NCI-H460 (cell line): ENCODE results near the gene C1QTNF6. TPM values are rescaled to one million over a fixed set of nuclear protein-coding genes. Genes with fewer than 3 reads are reported as not detected.
"Not testable (repeated sequence)": the region's sequence is repeated elsewhere in the genome, so short reads cannot be mapped to it uniquely, and the experiment has no call there.

Experiments
- DNase-seq: peaks from one replicate; pipeline ENCODE4 v3.0.0-alpha.2; 2016; ENCODE audit warnings: low read depth; ENCODE audit errors: extremely low read depth
- polyA plus RNA-seq: library from polyadenylated mRNA; depleted of rRNA; stranded (reverse); fragments of >200 nt; gene quantifications from 2 replicates; pipeline ENCODE4 v1.2.3, GENCODE V29; 2014; cell fraction: nucleus; rRNA removed
- total RNA-seq: library from RNA; depleted of rRNA; stranded (reverse); fragments of >200 nt; shearing (Covaris generic); gene quantifications from 2 replicates; pipeline ENCODE4 v1.2.3, GENCODE V29; 2014; rRNA removed

C1QTNF6 gene
- 2.7 and 2.9 TPM in 2 replicates for total RNA-seq
- polyA plus RNA-seq: 6.4 and 7.6 TPM in 2 replicates

DNA sequence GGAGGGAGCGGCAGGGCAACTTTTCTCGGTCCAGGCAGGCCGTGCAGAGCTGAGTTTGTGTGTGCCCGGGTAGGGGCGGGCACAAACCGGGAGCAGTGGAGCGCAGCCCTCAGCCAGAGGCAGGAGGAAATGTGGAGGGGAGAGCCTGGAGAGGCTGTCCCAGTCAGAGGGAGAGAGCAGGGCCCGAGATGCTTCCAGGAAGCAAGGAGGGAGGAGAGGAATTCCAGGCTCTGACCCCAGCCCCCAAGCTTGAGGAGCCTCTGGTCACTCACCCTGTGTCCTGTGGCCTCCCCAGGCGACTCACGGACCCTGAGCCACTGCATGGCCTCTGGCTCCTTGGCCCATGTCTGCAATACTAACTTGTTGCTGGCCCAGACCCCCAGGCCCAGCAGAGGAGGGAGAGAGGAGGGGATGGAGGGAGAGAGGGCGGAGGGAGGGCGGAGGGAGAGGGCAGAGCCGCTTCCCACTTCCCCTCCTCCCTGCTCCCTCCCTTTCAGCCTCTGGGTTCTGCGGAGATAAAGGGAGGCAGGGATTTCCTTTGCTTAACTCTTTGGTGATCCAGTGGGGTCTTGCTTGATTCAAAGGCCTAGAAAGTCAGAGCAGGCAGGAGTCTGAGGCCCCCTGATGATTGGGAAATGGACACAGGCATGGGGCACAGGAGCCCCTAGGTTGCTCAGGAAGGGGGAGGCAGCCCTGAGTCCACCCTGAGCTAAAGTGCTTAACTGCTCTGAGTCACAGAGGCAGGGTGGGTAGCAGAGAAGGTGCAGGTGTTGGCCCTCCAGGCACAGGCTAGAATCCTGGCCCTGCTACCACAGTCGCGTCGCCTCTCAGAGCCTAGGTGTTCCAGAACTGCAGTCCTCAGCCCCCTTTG lies at the start of gene C1QTNF6:
Gene C1QTNF6 (minus strand): TSS at position 357 of the 871 bp plus-strand sequence. CDS start 34 bp downstream, at position 323.
- no peak for DNase-seq

- no peak for DNase-seq
Measured at GRCh38 chr22:37235897-37236607, 48.0 kb upstream of the C1QTNF6 start.

- DNase-seq: no peak
Measured at GRCh38 chr22:37234736-37235711, 47.0 kb upstream of the C1QTNF6 start.

GRCh38 chr22:37233751-37234631 lies 45.9 kb upstream of the C1QTNF6 start:
- DNase-seq: no peak

DNA sequence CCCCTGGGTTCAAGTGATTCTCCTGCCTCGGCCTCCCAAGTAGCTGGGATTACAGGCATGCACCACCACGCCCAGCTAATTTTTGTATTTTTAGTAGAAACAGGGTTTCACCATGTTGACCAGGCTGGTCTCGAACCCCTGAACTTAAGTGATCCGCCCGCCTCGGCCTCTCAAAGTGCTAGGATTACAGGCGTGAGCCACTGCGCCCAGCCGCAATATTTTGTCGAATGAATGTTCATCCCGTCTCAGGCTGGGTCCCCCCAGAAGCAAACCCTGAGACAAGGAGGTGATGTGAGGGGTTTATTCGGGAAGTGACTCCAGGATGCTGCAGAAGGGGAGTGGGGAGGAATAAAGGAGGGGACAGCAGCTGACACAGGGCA lies 45.3 kb upstream of the C1QTNF6 start:
- DNase-seq: not testable (repeated sequence)

DNA sequence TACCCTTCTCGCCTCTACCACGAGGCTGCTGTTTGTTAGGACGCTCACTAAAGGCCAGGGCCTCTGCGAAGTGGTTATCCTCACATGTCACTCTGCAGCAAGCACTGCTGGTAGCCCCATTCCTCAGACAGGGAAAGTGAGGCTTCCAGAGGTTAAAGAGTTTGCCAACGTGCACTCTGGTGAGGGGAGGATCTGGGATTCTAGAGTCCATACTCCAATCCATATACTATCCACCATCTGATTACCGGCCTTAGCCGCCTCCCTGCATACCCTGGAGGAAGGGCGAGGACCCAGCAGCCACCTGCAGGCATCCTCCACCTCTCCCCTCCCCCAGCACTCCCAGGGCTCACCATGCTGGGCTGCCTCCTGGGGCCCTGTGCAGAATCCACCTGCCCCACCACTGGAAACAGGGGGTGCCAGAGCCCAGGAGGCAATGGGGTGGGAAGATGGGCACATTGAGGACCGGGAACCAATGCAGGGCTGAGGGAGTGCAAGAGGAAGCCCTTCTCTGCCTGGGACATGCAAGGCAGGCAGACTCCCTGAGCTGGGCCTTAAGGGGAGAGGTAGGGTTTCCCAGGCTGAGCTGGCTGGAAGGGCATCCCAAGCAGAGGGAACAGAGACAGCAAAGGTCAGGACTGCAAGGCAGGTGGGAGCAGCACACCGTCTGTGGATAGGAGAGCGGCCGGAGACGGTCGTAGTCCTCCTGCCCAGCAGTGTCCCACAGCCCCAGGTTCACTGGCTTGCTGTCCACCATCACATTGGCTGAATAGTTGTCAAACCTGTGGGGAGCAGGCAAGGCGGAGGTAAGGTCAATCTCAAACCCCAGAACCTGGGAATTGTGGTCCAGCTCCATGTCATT lies 44.3 kb upstream of the C1QTNF6 start:
- DNase-seq: no peak

- no peak for DNase-seq
Measured at GRCh38 chr22:37231406-37232139, 43.5 kb upstream of the C1QTNF6 start.

DNA sequence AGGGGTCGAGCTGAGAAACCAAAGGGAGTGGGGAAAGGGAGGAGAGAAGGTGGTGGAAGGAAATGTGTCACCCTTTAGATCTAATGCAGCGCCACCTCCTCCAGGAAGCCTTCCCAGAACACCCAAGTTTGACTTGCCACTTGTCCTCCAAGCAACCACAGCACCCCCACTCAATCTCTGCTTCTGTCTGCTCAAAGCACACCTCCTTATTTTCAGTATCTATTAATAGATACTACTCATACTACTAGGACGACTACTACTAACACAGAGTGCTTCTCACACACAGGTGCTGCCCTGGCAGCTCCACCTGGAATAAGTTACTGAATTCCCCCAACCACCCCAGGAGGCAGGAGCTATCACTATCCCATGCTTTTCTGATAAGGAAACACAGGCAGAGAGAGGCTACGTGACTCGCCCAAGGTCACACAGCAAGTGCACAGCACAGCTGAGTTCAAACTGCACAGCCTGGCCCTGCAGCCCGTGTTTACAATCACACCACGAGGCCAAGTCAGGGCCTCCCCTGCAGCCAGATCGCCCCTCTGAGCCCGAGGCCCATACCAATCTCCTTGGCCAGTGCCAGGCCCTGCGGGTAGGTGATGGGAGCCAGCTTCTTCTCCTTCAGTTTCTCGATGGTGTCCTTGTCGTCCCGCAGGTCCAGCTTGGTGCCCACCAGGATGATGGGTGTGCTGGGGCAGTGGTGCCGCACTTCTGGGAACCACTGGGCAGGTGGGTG lies 42.8 kb upstream of the C1QTNF6 start:
- no peak for DNase-seq

- DNase-seq: peak; percentile 13
Measured at GRCh38 chr22:37229805-37230672, 42.0 kb upstream of the C1QTNF6 start.

DNA sequence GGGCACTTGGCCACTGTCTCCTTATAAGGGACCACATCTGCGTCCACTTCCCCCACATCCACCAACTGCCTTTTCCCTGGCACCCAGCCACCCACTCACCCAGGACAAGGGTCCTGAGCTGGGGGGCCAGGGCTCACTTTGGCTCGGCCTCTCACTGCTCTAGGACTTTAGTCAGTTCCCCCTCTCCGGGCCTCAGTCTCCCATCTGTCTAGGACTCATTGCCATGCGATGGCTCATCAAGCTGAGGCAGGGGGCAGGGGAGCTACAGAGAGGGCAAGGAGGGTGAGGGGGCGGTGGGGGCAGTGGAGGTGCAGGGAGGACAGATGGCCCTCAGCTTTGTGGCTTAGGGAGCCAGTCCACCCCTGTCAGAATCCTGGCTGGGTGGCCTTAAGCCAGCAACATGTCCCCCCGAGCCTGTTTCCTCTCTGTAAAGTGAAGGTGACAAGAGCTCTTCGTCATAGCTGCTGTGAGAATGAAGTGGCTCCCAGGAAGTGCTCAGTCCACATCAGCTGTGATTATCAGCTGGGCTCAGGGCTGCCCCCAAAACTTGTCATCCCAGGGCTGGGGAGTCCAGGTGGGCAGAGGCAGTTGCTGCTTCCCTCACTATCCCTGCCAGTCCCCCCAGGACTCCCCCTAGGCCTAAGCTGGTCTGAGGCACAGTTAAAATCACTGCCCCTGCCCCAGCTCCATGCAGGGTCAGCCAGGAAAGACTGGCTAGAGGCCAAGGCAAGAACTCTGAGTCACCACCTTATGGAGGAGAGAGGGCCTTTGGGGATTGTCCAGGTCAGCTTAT lies 41.2 kb upstream of the C1QTNF6 start:
- peak; percentile 14 for DNase-seq

DNA sequence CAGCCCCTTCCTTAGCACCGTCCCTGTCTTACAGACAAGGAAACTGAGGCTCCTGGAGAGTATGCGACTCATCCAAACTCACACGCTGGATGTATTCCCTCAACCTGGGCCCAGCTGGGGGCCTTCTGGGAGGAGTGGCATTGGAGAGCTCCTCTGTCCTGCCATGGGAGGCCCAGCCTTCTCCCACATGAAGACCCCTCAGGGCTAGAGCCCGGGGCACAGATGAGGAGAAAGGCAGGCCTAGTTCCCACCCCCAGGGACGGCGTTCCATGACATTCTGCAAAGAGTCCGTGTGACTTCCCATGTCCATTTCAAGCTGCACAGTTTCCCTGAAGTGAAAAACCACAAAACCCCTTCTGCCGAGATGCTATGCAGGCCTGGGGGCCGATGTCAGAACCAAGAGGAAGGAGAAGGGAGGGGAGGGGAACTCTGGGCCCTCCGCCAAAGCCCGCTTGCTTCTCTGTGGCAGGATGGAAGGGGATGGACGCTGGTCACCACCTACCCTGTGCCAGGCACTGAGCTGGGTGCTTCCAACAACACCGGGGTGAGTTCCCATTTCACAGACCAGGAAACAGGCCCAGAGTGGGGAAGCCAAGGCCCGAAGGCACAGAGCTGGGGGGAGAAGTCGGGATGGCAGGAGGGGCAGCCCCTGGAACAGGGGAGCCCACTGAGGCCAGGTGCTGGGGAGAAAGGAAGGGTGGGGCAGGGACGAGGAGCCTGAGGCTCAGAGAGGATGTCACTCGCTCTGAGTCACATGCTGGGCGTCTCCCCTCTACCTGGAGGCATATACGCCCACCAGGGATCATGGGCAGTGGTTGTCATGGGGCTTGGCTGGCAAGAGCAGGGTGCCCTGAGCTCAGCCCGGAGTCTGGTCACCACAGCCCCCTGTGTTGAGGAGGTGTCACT lies 40.3 kb upstream of the C1QTNF6 start:
- no peak for DNase-seq

DNA sequence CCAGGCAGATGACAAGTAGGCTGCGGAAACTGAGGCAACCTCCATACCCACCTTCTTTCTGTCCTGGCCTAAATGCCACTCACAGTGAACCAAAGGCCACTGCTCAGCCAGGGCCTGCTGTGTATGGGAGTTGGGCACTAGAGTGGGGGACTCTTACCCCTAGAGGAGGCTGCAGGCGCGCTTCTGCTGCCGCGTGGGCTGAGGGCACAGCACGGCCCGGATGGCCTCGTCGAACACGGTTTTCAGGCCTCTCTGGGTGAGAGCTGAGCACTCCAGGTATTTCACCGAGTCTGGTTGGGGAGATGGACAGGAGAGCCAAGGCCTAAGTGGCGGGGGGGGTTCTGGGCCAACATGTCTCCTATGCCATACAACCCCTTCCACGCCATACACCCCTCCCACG lies 38.5 kb upstream of the C1QTNF6 start:
- no peak for DNase-seq

- DNase-seq: no peak
Measured at GRCh38 chr22:37226087-37226486, 38.0 kb upstream of the C1QTNF6 start.

DNA sequence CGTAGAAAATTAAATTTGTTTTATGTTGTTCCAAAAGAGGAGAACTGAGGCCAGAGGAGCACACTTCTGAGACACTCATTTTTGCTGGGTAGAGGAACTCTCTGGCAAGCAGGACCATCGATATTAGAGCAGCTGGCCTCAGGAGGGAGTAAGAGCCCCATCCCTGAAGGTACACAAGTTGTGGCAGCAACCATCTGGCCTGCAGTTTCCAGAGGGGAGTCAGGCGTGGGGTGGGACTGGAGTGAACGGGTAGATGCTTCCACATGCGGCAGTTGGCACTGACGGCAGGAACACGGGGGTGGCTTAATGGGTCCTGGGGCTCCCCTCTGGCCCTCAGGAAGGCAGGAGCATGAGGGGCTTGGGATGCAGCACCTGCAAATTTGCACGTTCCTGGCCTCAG lies 37.4 kb upstream of the C1QTNF6 start:
- DNase-seq: no peak
